Measurements from ENCODE around the gene TTC21A. TPM values are rescaled to one million over a fixed set of nuclear protein-coding genes. Genes with fewer than 3 reads are reported as not detected.

Gene TTC21A
- total RNA-seq, 4 donors from 2014 or later: 1.7 to 8.6 (median 3.9) TPM

- WGBS: 95% methylated on average over 16 of the region's 21 CpGs
- H3K27me3 ChIP-seq: no peaks in the 10 kb centered on the region
- H3K27ac ChIP-seq (replicated peaks in 1 of 4): no peak overlapping the region
- H3K4me1 ChIP-seq: peaks cover 31 to 59% (median 34%) of the 10 kb centered on the region in 4 donors
- TF ChIP-seq POLR2A (IDR thresholded peaks at IDR 0.05; ENCODE audit: low read depth): no peak
- TF ChIP-seq, protein P1, sequence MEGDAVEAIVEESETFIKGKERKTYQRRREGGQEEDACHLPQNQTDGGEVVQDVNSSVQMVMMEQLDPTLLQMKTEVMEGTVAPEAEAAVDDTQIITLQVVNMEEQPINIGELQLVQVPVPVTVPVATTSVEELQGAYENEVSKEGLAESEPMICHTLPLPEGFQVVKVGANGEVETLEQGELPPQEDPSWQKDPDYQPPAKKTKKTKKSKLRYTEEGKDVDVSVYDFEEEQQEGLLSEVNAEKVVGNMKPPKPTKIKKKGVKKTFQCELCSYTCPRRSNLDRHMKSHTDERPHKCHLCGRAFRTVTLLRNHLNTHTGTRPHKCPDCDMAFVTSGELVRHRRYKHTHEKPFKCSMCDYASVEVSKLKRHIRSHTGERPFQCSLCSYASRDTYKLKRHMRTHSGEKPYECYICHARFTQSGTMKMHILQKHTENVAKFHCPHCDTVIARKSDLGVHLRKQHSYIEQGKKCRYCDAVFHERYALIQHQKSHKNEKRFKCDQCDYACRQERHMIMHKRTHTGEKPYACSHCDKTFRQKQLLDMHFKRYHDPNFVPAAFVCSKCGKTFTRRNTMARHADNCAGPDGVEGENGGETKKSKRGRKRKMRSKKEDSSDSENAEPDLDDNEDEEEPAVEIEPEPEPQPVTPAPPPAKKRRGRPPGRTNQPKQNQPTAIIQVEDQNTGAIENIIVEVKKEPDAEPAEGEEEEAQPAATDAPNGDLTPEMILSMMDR (IDR thresholded peaks at IDR 0.05): no peak
- TF ChIP-seq POLR2AphosphoS5 (IDR thresholded peaks at IDR 0.05): no peak
- TF ChIP-seq EP300 (IDR thresholded peaks at IDR 0.05): no peak
- peaks cover 0 to 47% (median 39%) of the 10 kb centered on the region in 4 donors for H3K36me3 ChIP-seq
- no peak overlapping the region for H3K4me3 ChIP-seq
- intact Hi-C loops (cut with DNase I): no loop called here
- H3K9me3 ChIP-seq: no peaks in the 10 kb centered on the region
- DNase-seq (ENCODE audit: extremely low spot score): no peak
Observed at GRCh38 chr3:39136533-39137434, 29.3 kb downstream of the TTC21A start.

- 99% methylated on average over 17 of the region's 18 CpGs for WGBS
- Histone ChIP-seq H3K9me3 (no peaks in the 10 kb centered on the region), H3K27me3 (no peaks in the 10 kb centered on the region), H3K4me3 (no peak overlapping the region), H3K36me3 (peaks cover under 1 to 54% (median 46%) of the 10 kb centered on the region in 4 donors), H3K4me1 (peaks cover 38 to 66% (median 41%) of the 10 kb centered on the region in 4 donors), H3K27ac (replicated peaks in 1 of 4) (no peak overlapping the region)
- no peak for TF ChIP-seq EP300 (IDR thresholded peaks at IDR 0.05)
- no peak for TF ChIP-seq POLR2A (IDR thresholded peaks at IDR 0.05; ENCODE audit: low read depth)
- no peak for TF ChIP-seq POLR2AphosphoS5 (IDR thresholded peaks at IDR 0.05)
- TF ChIP-seq, protein P1 (IDR thresholded peaks at IDR 0.05): no peak
- intact Hi-C loops (cut with DNase I): no loop called here
- no peak for DNase-seq (ENCODE audit: extremely low spot score)
Observed at GRCh38 chr3:39137435-39137936, 30.0 kb downstream of the TTC21A start.

DNA sequence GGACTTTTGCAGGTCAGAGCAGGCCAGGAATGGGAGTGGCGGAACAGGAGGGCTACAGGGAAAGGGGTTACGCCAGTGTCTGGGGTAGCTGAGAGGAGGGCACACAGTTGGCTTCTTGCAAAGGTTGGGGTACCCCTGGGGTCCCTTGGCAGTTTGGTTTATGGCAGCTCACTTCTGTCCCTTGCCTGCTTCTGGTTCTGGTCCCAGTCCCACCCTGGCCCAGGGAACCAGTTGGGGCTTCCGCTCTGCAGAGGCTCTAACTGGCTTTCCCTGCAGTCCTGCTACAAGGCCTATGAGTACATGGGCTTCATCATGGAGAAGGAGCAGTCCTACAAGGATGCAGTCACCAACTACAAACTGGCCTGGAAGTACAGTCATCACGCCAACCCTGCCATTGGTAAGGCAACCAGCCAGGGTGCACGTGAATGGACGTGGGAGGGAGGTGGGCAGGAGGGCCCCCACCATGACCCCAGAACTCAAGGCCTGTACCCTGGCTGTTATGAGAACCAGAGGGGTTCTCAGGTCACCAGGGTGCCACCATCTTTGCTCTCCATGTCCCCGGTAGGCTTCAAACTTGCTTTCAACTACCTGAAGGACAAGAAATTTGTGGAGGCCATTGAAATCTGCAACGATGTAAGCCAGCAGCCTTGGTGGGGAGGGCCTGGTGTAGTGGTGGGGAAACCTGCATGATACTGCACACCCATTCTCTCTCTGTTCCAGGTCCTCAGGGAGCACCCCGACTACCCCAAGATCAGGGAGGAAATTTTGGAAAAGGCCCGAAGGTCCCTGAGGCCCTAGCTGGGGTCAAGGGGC, 30.7 kb downstream of the TTC21A start:
- intact Hi-C loops (cut with DNase I): no loop called here
- H3K27me3 ChIP-seq: no peaks in the 10 kb centered on the region
- H3K27ac ChIP-seq (replicated peaks in 1 of 4): peak overlapping the region in 1 of 4 donors; percentile 53
- DNase-seq (ENCODE audit: extremely low spot score): no peak
- 95% methylated on average over 6 of the region's 10 CpGs for WGBS
- TF ChIP-seq POLR2A (IDR thresholded peaks at IDR 0.05; ENCODE audit: low read depth) (no peak), POLR2AphosphoS5 (IDR thresholded peaks at IDR 0.05) (peak in 1 of 2 donors; percentile 37)
- TF ChIP-seq, protein P1 (IDR thresholded peaks at IDR 0.05): no peak
- peaks cover 45 to 73% (median 48%) of the 10 kb centered on the region in 4 donors for H3K4me1 ChIP-seq
- no peaks in the 10 kb centered on the region for H3K9me3 ChIP-seq
- H3K4me3 ChIP-seq: no peak overlapping the region
- H3K36me3 ChIP-seq: peaks cover 8 to 61% (median 52%) of the 10 kb centered on the region in 4 donors

- H3K36me3 ChIP-seq: peaks cover 15 to 68% (median 54%) of the 10 kb centered on the region in 4 donors
- no peaks in the 10 kb centered on the region for H3K27me3 ChIP-seq
- H3K27ac ChIP-seq (replicated peaks in 1 of 4): peak overlapping the region in 3 of 4 donors; percentile 17 to 53 (median 23)
- no peak for DNase-seq (ENCODE audit: extremely low spot score)
- WGBS: 63% methylated on average over 7 of the region's 7 CpGs
- H3K4me3 ChIP-seq: no peak overlapping the region
- intact Hi-C loops (cut with DNase I): no loop called here
- H3K9me3 ChIP-seq: no peaks in the 10 kb centered on the region
- peaks cover 51 to 80% (median 55%) of the 10 kb centered on the region in 4 donors for H3K4me1 ChIP-seq
- TF ChIP-seq, protein P1 (IDR thresholded peaks at IDR 0.05): no peak
- TF ChIP-seq POLR2AphosphoS5 (IDR thresholded peaks at IDR 0.05) (no peak), POLR2A (IDR thresholded peaks at IDR 0.05; ENCODE audit: low read depth) (no peak), EP300 (IDR thresholded peaks at IDR 0.05) (no peak)
Observed at GRCh38 chr3:39138804-39139415, 31.4 kb downstream of the TTC21A start.
